ENCODE measurements around the gene GRK3.
"Not testable (repeated sequence)": the region's sequence is repeated elsewhere in the genome, so short reads cannot be mapped to it uniquely, and the experiment has no call there.

The GRK3 gene

DNA sequence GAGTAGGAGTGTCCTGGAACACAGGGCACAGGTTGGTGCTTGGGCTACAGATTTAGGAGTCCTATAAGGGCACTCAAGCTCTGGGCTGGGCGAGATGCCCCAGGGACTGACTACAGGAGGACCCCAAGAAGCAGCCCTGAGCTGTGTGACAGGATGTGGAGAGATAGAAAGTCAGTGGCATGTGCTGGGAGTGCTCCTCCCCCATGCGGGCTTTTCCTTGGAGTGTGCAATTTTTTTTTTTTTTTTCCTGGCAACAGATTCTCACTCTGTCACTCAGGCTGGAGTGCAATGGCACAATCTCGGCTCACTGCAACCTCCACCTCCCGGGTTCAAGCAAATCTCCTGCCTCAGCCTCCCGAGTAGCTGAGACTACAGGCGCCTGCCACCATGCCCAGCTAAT is 144.0 kb downstream of the GRK3 start:
- H3K4ac ChIP-seq (ENCODE audit: low read length); H4K8ac ChIP-seq (ENCODE audit: low read depth, low read length); H3K4me1 ChIP-seq (ENCODE audit: control insufficient read depth in 2 of 2, insufficient read depth in 1 of 2, low read depth in 1 of 2, low read length in 2 of 2); H3K23ac ChIP-seq (ENCODE audit: low read depth, low read length, poor library complexity); H3K9ac ChIP-seq (ENCODE audit: low read depth, low read length, poor library complexity); H3K79me1 ChIP-seq (ENCODE audit: low read depth, low read length); H2AK5ac ChIP-seq (ENCODE audit: low read depth, low read length); H4K91ac ChIP-seq (ENCODE audit: low read depth, low read length, poor library complexity); DNase-seq (ENCODE audit: low spot score); H2AFZ ChIP-seq (ENCODE audit: low read length); H3K9me3 ChIP-seq (replicated peaks in 1 of 2; ENCODE audit: control insufficient read depth in 2 of 2, insufficient read depth in 1 of 2, low read depth in 1 of 2, low read length in 2 of 2); H2BK5ac ChIP-seq (ENCODE audit: low read length); H3K27me3 ChIP-seq (ENCODE audit: control insufficient read depth in 3 of 3, insufficient read depth in 3 of 3, low read depth in 1 of 3, low read length in 3 of 3); H3K18ac ChIP-seq (ENCODE audit: low read length); H2BK120ac ChIP-seq (ENCODE audit: low read depth, low read length); H3K4me2 ChIP-seq (ENCODE audit: insufficient read depth, low read length, poor library complexity, severe bottlenecking); H3K27ac ChIP-seq (replicated peaks; ENCODE audit: low read length); H2BK15ac ChIP-seq (ENCODE audit: low read length): not testable (repeated sequence)
- peak overlapping the region; percentile 31 for H3K14ac ChIP-seq (ENCODE audit: low read length)
- peaks cover 3 to 55% of the 10 kb centered on the region in 2 donors for H3K36me3 ChIP-seq (replicated peaks in 1 of 2; ENCODE audit: control insufficient read depth in 2 of 2, insufficient read depth in 2 of 2, low read length in 2 of 2)
- H3K4me3 ChIP-seq (ENCODE audit: low read length in 2 of 2) = peak overlapping the region in 1 of 2 donors; percentile 6
- no CpG with 5 or more reads among the region's 6 CpGs for WGBS, 2 donors (ENCODE audit: extremely low coverage in 2 of 2, insufficient read length in 2 of 2, insufficient replicate concordance in 1 of 2)
- H2BK12ac ChIP-seq (ENCODE audit: low read length) = peak overlapping the region; percentile 84

GRCh38 chr22:25709758-25710157 is 145.3 kb downstream of the GRK3 start:
- Histone ChIP-seq H2BK120ac (ENCODE audit: low read depth, low read length) (no peak overlapping the region), H3K27ac (replicated peaks; ENCODE audit: low read length) (no peak overlapping the region), H3K4me2 (ENCODE audit: insufficient read depth, low read length, poor library complexity, severe bottlenecking) (no peak overlapping the region), H2AK5ac (ENCODE audit: low read depth, low read length) (no peak overlapping the region), H2BK15ac (ENCODE audit: low read length) (no peak overlapping the region), H3K23ac (ENCODE audit: low read depth, low read length, poor library complexity) (no peak overlapping the region), H3K27me3 (ENCODE audit: control insufficient read depth in 3 of 3, insufficient read depth in 3 of 3, low read depth in 1 of 3, low read length in 3 of 3) (no peaks in the 10 kb centered on the region), H2AFZ (ENCODE audit: low read length) (no peak overlapping the region), H3K14ac (ENCODE audit: low read length) (no peak overlapping the region), H3K79me1 (ENCODE audit: low read depth, low read length) (peaks cover 2% of the 10 kb centered on the region), H3K18ac (ENCODE audit: low read length) (no peak overlapping the region), H3K4ac (ENCODE audit: low read length) (no peak overlapping the region), H3K36me3 (replicated peaks in 1 of 2; ENCODE audit: control insufficient read depth in 2 of 2, insufficient read depth in 2 of 2, low read length in 2 of 2) (peaks cover 8 to 58% of the 10 kb centered on the region in 2 donors), H3K4me3 (ENCODE audit: low read length in 2 of 2) (no peak overlapping the region), H3K4me1 (ENCODE audit: control insufficient read depth in 2 of 2, insufficient read depth in 1 of 2, low read depth in 1 of 2, low read length in 2 of 2) (peaks cover 0 to 3% of the 10 kb centered on the region in 2 donors), H4K8ac (ENCODE audit: low read depth, low read length) (no peak overlapping the region), H4K91ac (ENCODE audit: low read depth, low read length, poor library complexity) (no peak overlapping the region), H3K9me3 (replicated peaks in 1 of 2; ENCODE audit: control insufficient read depth in 2 of 2, insufficient read depth in 1 of 2, low read depth in 1 of 2, low read length in 2 of 2) (peaks cover 0 to 1% of the 10 kb centered on the region in 2 donors), H2BK5ac (ENCODE audit: low read length) (no peak overlapping the region), H2BK12ac (ENCODE audit: low read length) (no peak overlapping the region), H3K9ac (ENCODE audit: low read depth, low read length, poor library complexity) (no peak overlapping the region)
- no peak for DNase-seq (ENCODE audit: low spot score)
- no CpG with 5 or more reads among the region's 6 CpGs for WGBS, 2 donors (ENCODE audit: extremely low coverage in 2 of 2, insufficient read length in 2 of 2, insufficient replicate concordance in 1 of 2)

- no peak overlapping the region for H2AK5ac ChIP-seq (ENCODE audit: low read depth, low read length)
- H2BK12ac ChIP-seq (ENCODE audit: low read length) = no peak overlapping the region
- H3K79me1 ChIP-seq (ENCODE audit: low read depth, low read length) = peaks cover 2% of the 10 kb centered on the region
- no peak overlapping the region for H3K4ac ChIP-seq (ENCODE audit: low read length)
- H3K18ac ChIP-seq (ENCODE audit: low read length) = no peak overlapping the region
- no peak for DNase-seq (ENCODE audit: low spot score)
- no peak overlapping the region for H3K14ac ChIP-seq (ENCODE audit: low read length)
- H3K23ac ChIP-seq (ENCODE audit: low read depth, low read length, poor library complexity) = no peak overlapping the region
- peaks cover 0 to 1% of the 10 kb centered on the region in 2 donors for H3K9me3 ChIP-seq (replicated peaks in 1 of 2; ENCODE audit: control insufficient read depth in 2 of 2, insufficient read depth in 1 of 2, low read depth in 1 of 2, low read length in 2 of 2)
- H4K91ac ChIP-seq (ENCODE audit: low read depth, low read length, poor library complexity) = no peak overlapping the region
- peaks cover 8 to 55% of the 10 kb centered on the region in 2 donors for H3K36me3 ChIP-seq (replicated peaks in 1 of 2; ENCODE audit: control insufficient read depth in 2 of 2, insufficient read depth in 2 of 2, low read length in 2 of 2)
- no peaks in the 10 kb centered on the region for H3K27me3 ChIP-seq (ENCODE audit: control insufficient read depth in 3 of 3, insufficient read depth in 3 of 3, low read depth in 1 of 3, low read length in 3 of 3)
- H3K27ac ChIP-seq (replicated peaks; ENCODE audit: low read length) = no peak overlapping the region
- no peak overlapping the region for H2BK15ac ChIP-seq (ENCODE audit: low read length)
- no peak overlapping the region for H3K9ac ChIP-seq (ENCODE audit: low read depth, low read length, poor library complexity)
- no CpG with 5 or more reads among the region's 7 CpGs for WGBS, 2 donors (ENCODE audit: extremely low coverage in 2 of 2, insufficient read length in 2 of 2, insufficient replicate concordance in 1 of 2)
- H2BK120ac ChIP-seq (ENCODE audit: low read depth, low read length) = no peak overlapping the region
- H4K8ac ChIP-seq (ENCODE audit: low read depth, low read length) = no peak overlapping the region
- H3K4me3 ChIP-seq (ENCODE audit: low read length in 2 of 2) = no peak overlapping the region
- no peak overlapping the region for H3K4me2 ChIP-seq (ENCODE audit: insufficient read depth, low read length, poor library complexity, severe bottlenecking)
- H3K4me1 ChIP-seq (ENCODE audit: control insufficient read depth in 2 of 2, insufficient read depth in 1 of 2, low read depth in 1 of 2, low read length in 2 of 2) = peaks cover 0 to 3% of the 10 kb centered on the region in 2 donors
- H2BK5ac ChIP-seq (ENCODE audit: low read length) = no peak overlapping the region
- no peak overlapping the region for H2AFZ ChIP-seq (ENCODE audit: low read length)
Measured at GRCh38 chr22:25710501-25710900, 146.0 kb downstream of the GRK3 start.

GRCh38 chr22:25711491-25711890 is 147.0 kb downstream of the GRK3 start:
- DNase-seq (ENCODE audit: low spot score) = no peak
- H3K79me1 ChIP-seq (ENCODE audit: low read depth, low read length) = peaks cover 2% of the 10 kb centered on the region
- H3K18ac ChIP-seq (ENCODE audit: low read length) = no peak overlapping the region
- H3K4me2 ChIP-seq (ENCODE audit: insufficient read depth, low read length, poor library complexity, severe bottlenecking) = no peak overlapping the region
- no peak overlapping the region for H3K27ac ChIP-seq (replicated peaks; ENCODE audit: low read length)
- H3K14ac ChIP-seq (ENCODE audit: low read length) = no peak overlapping the region
- no peaks in the 10 kb centered on the region for H3K27me3 ChIP-seq (ENCODE audit: control insufficient read depth in 3 of 3, insufficient read depth in 3 of 3, low read depth in 1 of 3, low read length in 3 of 3)
- H3K4ac ChIP-seq (ENCODE audit: low read length) = no peak overlapping the region
- H3K23ac ChIP-seq (ENCODE audit: low read depth, low read length, poor library complexity) = no peak overlapping the region
- peaks cover 0 to 3% of the 10 kb centered on the region in 2 donors for H3K4me1 ChIP-seq (ENCODE audit: control insufficient read depth in 2 of 2, insufficient read depth in 1 of 2, low read depth in 1 of 2, low read length in 2 of 2)
- H3K4me3 ChIP-seq (ENCODE audit: low read length in 2 of 2) = no peak overlapping the region
- H4K8ac ChIP-seq (ENCODE audit: low read depth, low read length) = no peak overlapping the region
- H4K91ac ChIP-seq (ENCODE audit: low read depth, low read length, poor library complexity) = no peak overlapping the region
- H3K9me3 ChIP-seq (replicated peaks in 1 of 2; ENCODE audit: control insufficient read depth in 2 of 2, insufficient read depth in 1 of 2, low read depth in 1 of 2, low read length in 2 of 2) = peaks cover 0 to 1% of the 10 kb centered on the region in 2 donors
- no peak overlapping the region for H2BK12ac ChIP-seq (ENCODE audit: low read length)
- no peak overlapping the region for H2BK5ac ChIP-seq (ENCODE audit: low read length)
- no CpG with 5 or more reads among the region's 6 CpGs for WGBS, 2 donors (ENCODE audit: extremely low coverage in 2 of 2, insufficient read length in 2 of 2, insufficient replicate concordance in 1 of 2)
- H2BK120ac ChIP-seq (ENCODE audit: low read depth, low read length) = no peak overlapping the region
- H3K36me3 ChIP-seq (replicated peaks in 1 of 2; ENCODE audit: control insufficient read depth in 2 of 2, insufficient read depth in 2 of 2, low read length in 2 of 2) = peaks cover 8 to 53% of the 10 kb centered on the region in 2 donors
- H2AFZ ChIP-seq (ENCODE audit: low read length) = no peak overlapping the region
- H3K9ac ChIP-seq (ENCODE audit: low read depth, low read length, poor library complexity) = no peak overlapping the region
- no peak overlapping the region for H2BK15ac ChIP-seq (ENCODE audit: low read length)
- H2AK5ac ChIP-seq (ENCODE audit: low read depth, low read length) = no peak overlapping the region

Data from neuronal stem cell (in vitro differentiated cells).